Esophagus (tissue), 2 donors: Measurements from ENCODE around the gene DAPK3. TPM values are rescaled to one million over a fixed set of nuclear protein-coding genes. Genes with fewer than 3 reads are reported as not detected.
"Not testable (repeated sequence)": the region's sequence is repeated elsewhere in the genome, so short reads cannot be mapped to it uniquely, and the experiment has no call there.

Experiments
- H3K27ac ChIP-seq, 2 donors: one replicate each; pipeline ENCODE4 v1.5.1; 2013; ENCODE audit warnings: low read depth in 2 of 2, mild to moderate bottlenecking in 2 of 2, inconsistent platforms in 1 of 2, low read length in 1 of 2, moderate library complexity in 1 of 2
- H3K27me3 ChIP-seq, 2 donors: one replicate each; pipeline ENCODE4 v1.6.1; 2013; ENCODE audit warnings: low read length in 2 of 2, control low read depth in 1 of 2, mild to moderate bottlenecking in 1 of 2; ENCODE audit not compliant: insufficient read depth in 2 of 2, control insufficient read depth in 1 of 2
- H3K36me3 ChIP-seq, 2 donors: one replicate each; pipeline ENCODE4 v1.6.1; 2013; ENCODE audit warnings: low read length in 1 of 2; ENCODE audit not compliant: control insufficient read depth in 2 of 2, insufficient read depth in 2 of 2
- H3K4me1 ChIP-seq, 2 donors: one replicate each; pipeline ENCODE4 v1.6.1; 2013; ENCODE audit warnings: low read length in 1 of 2; ENCODE audit not compliant: control insufficient read depth in 2 of 2, insufficient read depth in 2 of 2
- H3K4me3 ChIP-seq, 2 donors: one replicate each; pipeline ENCODE4 v1.5.1; 2013; ENCODE audit warnings: low read length in 2 of 2, mild to moderate bottlenecking in 2 of 2, low read depth in 1 of 2, moderate library complexity in 1 of 2
- H3K9me3 ChIP-seq, 2 donors: one replicate each; pipeline ENCODE4 v1.6.1; 2013; ENCODE audit warnings: mild to moderate bottlenecking in 2 of 2, low read depth in 1 of 2, low read length in 1 of 2, moderate library complexity in 1 of 2; ENCODE audit not compliant: control insufficient read depth in 2 of 2, insufficient read depth in 1 of 2
- WGBS, 2 donors: extraction: QIAGEN DNeasy Blood & Tissue Kit; methylation state at CpG; one replicate each; pipeline ENCODE4 v1.1.7; 2013; 5-methylcytosine and 5-hydroxymethylcytosine counted together
- polyA plus RNA-seq, 2 donors: library from polyadenylated mRNA; stranded (reverse); fragments of 200-250 nt; gene quantifications; one replicate each; pipeline ENCODE4 v1.2.3, GENCODE V29; 2013
- donor health status: healthy with polysubstance abuse.
- donor health status: Bipolar disorder and iron deficiency.

Gene DAPK3
- polyA plus RNA-seq, 2 donors = 35.3 to 42.4 TPM

- no peak overlapping the region for H3K27ac ChIP-seq
- no peak overlapping the region for H3K4me3 ChIP-seq
- H3K4me1 ChIP-seq = no peaks in the 10 kb centered on the region
- H3K36me3 ChIP-seq = peaks cover 11 to 30% of the 10 kb centered on the region in 2 donors
- no peaks in the 10 kb centered on the region for H3K27me3 ChIP-seq
- whole genome bisulfite sequencing, 2 donors = 85 to 86% methylated on average over 7 to 10 of the region's 10 CpGs
- H3K9me3 ChIP-seq = peaks cover 0 to 3% of the 10 kb centered on the region in 2 donors
Measured at GRCh38 chr19:3955688-3956087, 15.2 kb downstream of the DAPK3 start.

GRCh38 chr19:3955276-3955675, 15.6 kb downstream of the DAPK3 start:
- not testable (repeated sequence) for H3K27ac ChIP-seq
- 81 to 86% methylated on average over 13 of the region's 13 CpGs for WGBS, 2 donors

GRCh38 chr19:3954107-3954506, 16.8 kb downstream of the DAPK3 start:
- Histone ChIP-seq H3K9me3 (peaks cover 0 to under 1% of the 10 kb centered on the region in 2 donors), H3K27ac (peak overlapping the region in 1 of 2 donors; percentile 53), H3K27me3 (no peaks in the 10 kb centered on the region), H3K4me1 (no peaks in the 10 kb centered on the region), H3K36me3 (peaks cover 7 to 17% of the 10 kb centered on the region in 2 donors), H3K4me3 (no peak overlapping the region)
- WGBS, 2 donors = 62 to 78% methylated on average over 12 of the region's 12 CpGs

More at GRCh38 chr19:3955276-3955675, 15.6 kb downstream of the DAPK3 start:
- not testable (repeated sequence) for H3K4me3 ChIP-seq, H3K9me3 ChIP-seq, H3K27me3 ChIP-seq, H3K4me1 ChIP-seq
- peaks cover 11 to 28% of the 10 kb centered on the region in 2 donors for H3K36me3 ChIP-seq

- H3K4me3 ChIP-seq, H3K27me3 ChIP-seq, H3K9me3 ChIP-seq, H3K4me1 ChIP-seq, H3K36me3 ChIP-seq: not testable (repeated sequence)
- H3K27ac ChIP-seq = peak overlapping the region in 1 of 2 donors; percentile 51
- 81 to 87% methylated on average over 9 of the region's 9 CpGs for WGBS, 2 donors
Measured at GRCh38 chr19:3952755-3953276, 18.1 kb downstream of the DAPK3 start.

GRCh38 chr19:3950871-3951861, 19.7 kb downstream of the DAPK3 start:
- Histone ChIP-seq H3K27me3 (no peaks in the 10 kb centered on the region), H3K4me3 (peak overlapping the region in 1 of 2 donors; percentile 11), H3K27ac (peak overlapping the region in 1 of 2 donors; percentile 74), H3K9me3 (no peaks in the 10 kb centered on the region), H3K4me1 (no peaks in the 10 kb centered on the region), H3K36me3 (no peaks in the 10 kb centered on the region)
- 34 to 42% methylated on average over 38 to 41 of the region's 41 CpGs for WGBS, 2 donors

GRCh38 chr19:3949997-3950859, 20.7 kb downstream of the DAPK3 start:
- 53 to 54% methylated on average over 16 to 20 of the region's 20 CpGs for WGBS, 2 donors
- H3K4me1 ChIP-seq = no peaks in the 10 kb centered on the region
- no peaks in the 10 kb centered on the region for H3K36me3 ChIP-seq
- no peak overlapping the region for H3K4me3 ChIP-seq
- H3K27ac ChIP-seq = peak overlapping the region in 1 of 2 donors; percentile 8
- H3K27me3 ChIP-seq = no peaks in the 10 kb centered on the region
- no peaks in the 10 kb centered on the region for H3K9me3 ChIP-seq

GRCh38 chr19:3949294-3949693, 21.6 kb downstream of the DAPK3 start:
- Histone ChIP-seq H3K4me1 (no peaks in the 10 kb centered on the region), H3K4me3 (no peak overlapping the region), H3K27me3 (no peaks in the 10 kb centered on the region), H3K9me3 (no peaks in the 10 kb centered on the region), H3K27ac (no peak overlapping the region), H3K36me3 (no peaks in the 10 kb centered on the region)
- WGBS, 2 donors = 78 to 79% methylated on average over 11 of the region's 11 CpGs

- H3K9me3 ChIP-seq, H3K36me3 ChIP-seq, H3K4me3 ChIP-seq, H3K27me3 ChIP-seq, H3K27ac ChIP-seq, H3K4me1 ChIP-seq: not testable (repeated sequence)
- WGBS, 2 donors = 85 to 87% methylated on average over 15 of the region's 15 CpGs
Measured at GRCh38 chr19:3947316-3947933, 23.5 kb downstream of the DAPK3 start.

GRCh38 chr19:3945838-3946237, 25.1 kb downstream of the DAPK3 start:
- Histone ChIP-seq H3K4me3 (no peak overlapping the region), H3K27me3 (no peaks in the 10 kb centered on the region), H3K36me3 (no peaks in the 10 kb centered on the region), H3K4me1 (no peaks in the 10 kb centered on the region), H3K27ac (no peak overlapping the region), H3K9me3 (no peaks in the 10 kb centered on the region)
- 43 to 53% methylated on average over 2 of the region's 2 CpGs for WGBS, 2 donors
